IMR-90 (cell line): ENCODE data around the gene PODNL1. TPM values are rescaled to one million over a fixed set of nuclear protein-coding genes. Genes with fewer than 3 reads are reported as not detected.

Experiments used
- ATAC-seq: fragments of 200-7000 bp; cut with Tn5 transposase; 2 replicates; pipeline ENCODE4 v1.9.1; 2020; ENCODE audit warnings: low read depth, mild to moderate bottlenecking, moderate library complexity
- BruUV-seq: library from RNA; stranded (reverse); fragments of 400-500 nt; replicated peaks from 2 replicates; lab custom pipeline; 2021; lab: Mats Ljungman, UMichigan
- CTCF ChIA-PET: fragments of 300-600 bp; formaldehyde crosslinking; extraction: SDS; loops from one replicate; lab custom pipeline; 2021; ENCODE audit warnings: antibody characterized with exemption; lab: Yijun Ruan, JAX
- POLR2A ChIA-PET: fragments of 300-600 bp; sonication (Branson Sonifier 250); formaldehyde crosslinking; loops from one replicate; lab custom pipeline; 2022; ENCODE audit warnings: antibody characterized with exemption; ENCODE audit not compliant: unreplicated experiment; lab: Charles Lee
- DNase-seq: peaks from one replicate; pipeline ENCODE4 v3.0.0; 2013
- H2AFZ ChIP-seq: replicated peaks from 2 replicates; pipeline ENCODE3; 2013; ENCODE audit warnings: low read length, mild to moderate bottlenecking; ENCODE audit not compliant: poor library complexity
- H2AK5ac ChIP-seq: 2 replicates; pipeline ENCODE4 v1.6.1; 2013; ENCODE audit warnings: low read depth, low read length, inconsistent platforms
- H2AK9ac ChIP-seq: replicated peaks from 2 replicates; pipeline ENCODE3; 2013; ENCODE audit warnings: mild to moderate bottlenecking, low read depth, low read length, moderate library complexity; ENCODE audit not compliant: poor library complexity
- H2BK120ac ChIP-seq: 2 replicates; pipeline ENCODE4 v1.6.1; 2013; ENCODE audit warnings: low read depth, low read length, inconsistent platforms
- H2BK15ac ChIP-seq: 3 replicates; pipeline ENCODE4 v1.6.1; 2013; ENCODE audit warnings: low read depth, low read length, inconsistent platforms
- H2BK20ac ChIP-seq: 2 replicates; pipeline ENCODE4 v1.6.1; 2013; ENCODE audit warnings: low read depth, mild to moderate bottlenecking, inconsistent platforms, low read length, moderate library complexity
- H2BK5ac ChIP-seq: 2 replicates; pipeline ENCODE4 v1.6.1; 2013; ENCODE audit warnings: mild to moderate bottlenecking, low read depth, low read length, inconsistent platforms; ENCODE audit not compliant: poor library complexity, severe bottlenecking
- H3K14ac ChIP-seq: replicated peaks from 2 replicates; pipeline ENCODE4 v1.6.1; 2013; ENCODE audit warnings: low read depth, low read length, inconsistent platforms
- H3K18ac ChIP-seq: 2 replicates; pipeline ENCODE4 v1.6.1; 2013; ENCODE audit warnings: low read depth, low read length, control low read depth
- H3K23ac ChIP-seq: 2 replicates; pipeline ENCODE4 v1.6.1; 2013; ENCODE audit warnings: low read depth, low read length, inconsistent platforms
- H3K27ac ChIP-seq: 2 replicates; pipeline ENCODE4 v1.5.1; 2013; ENCODE audit warnings: mild to moderate bottlenecking, control low read depth, low read length; ENCODE audit not compliant: insufficient read depth
- H3K27me3 ChIP-seq: 2 replicates; pipeline ENCODE4 v1.6.1; 2013; ENCODE audit warnings: low read length; ENCODE audit not compliant: control insufficient read depth, insufficient read depth
- H3K36me3 ChIP-seq: 2 replicates; pipeline ENCODE4 v1.6.1; 2013; ENCODE audit warnings: low read length, mixed read lengths; ENCODE audit not compliant: control insufficient read depth, insufficient read depth
- H3K4ac ChIP-seq: 2 replicates; pipeline ENCODE4 v1.6.1; 2013; ENCODE audit warnings: low read depth, low read length, inconsistent platforms
- H3K4me1 ChIP-seq: 2 replicates; pipeline ENCODE4 v1.6.1; 2013; ENCODE audit warnings: low read length, mixed read lengths; ENCODE audit not compliant: control insufficient read depth, insufficient read depth
- H3K4me2 ChIP-seq: 2 replicates; pipeline ENCODE4 v1.6.1; 2013; ENCODE audit warnings: low read depth, mild to moderate bottlenecking, control low read depth, low read length, moderate library complexity
- H3K4me3 ChIP-seq: 2 replicates; pipeline ENCODE4 v1.5.1; 2013; ENCODE audit warnings: low read depth, mild to moderate bottlenecking, control low read depth, low read length, moderate library complexity; ENCODE audit not compliant: insufficient read depth
- H3K56ac ChIP-seq: 2 replicates; pipeline ENCODE4 v1.6.1; 2013; ENCODE audit warnings: low read length, inconsistent platforms; ENCODE audit not compliant: insufficient read depth; ENCODE audit errors: extremely low read depth
- H3K79me1 ChIP-seq, 2 experiments: 2 replicates each; pipeline ENCODE4 v1.6.1; 2013; ENCODE audit warnings: low read length in 2 of 2, inconsistent platforms in 1 of 2, low read depth in 1 of 2
- H3K9ac ChIP-seq: 2 replicates; pipeline ENCODE4 v1.6.1; 2013; ENCODE audit warnings: low read depth, low read length, control low read depth
- H3K9me1 ChIP-seq: 2 replicates; pipeline ENCODE4 v1.6.1; 2013; ENCODE audit warnings: low read length, inconsistent platforms; ENCODE audit not compliant: insufficient read depth
- H3K9me3 ChIP-seq: 2 replicates; pipeline ENCODE4 v1.6.1; 2013; ENCODE audit warnings: low read length; ENCODE audit not compliant: control insufficient read depth, insufficient read depth
- H4K20me1 ChIP-seq: 2 replicates; pipeline ENCODE4 v1.6.1; 2013; ENCODE audit warnings: low read length, inconsistent platforms; ENCODE audit not compliant: insufficient read depth
- H4K5ac ChIP-seq: 2 replicates; pipeline ENCODE4 v1.6.1; 2013; ENCODE audit warnings: mild to moderate bottlenecking, low read depth, low read length, control low read depth
- H4K8ac ChIP-seq, 2 experiments: 2 replicates each; pipeline ENCODE4 v1.6.1; 2013; ENCODE audit warnings: low read depth in 2 of 2, low read length in 2 of 2, control low read depth in 1 of 2, inconsistent platforms in 1 of 2
- H4K91ac ChIP-seq: 2 replicates; pipeline ENCODE4 v1.6.1; 2013; ENCODE audit warnings: low read depth, low read length, inconsistent platforms; ENCODE audit not compliant: insufficient read depth
- CHD1 ChIP-seq: IDR thresholded peaks from 2 replicates; pipeline ENCODE4 v1.6.1; 2012; ENCODE audit warnings: low read depth, low read length, improper control_type of control experiment
- CTCF ChIP-seq: conservative IDR thresholded peaks from 2 replicates; pipeline ENCODE4 v1.5.1; 2012; ENCODE audit warnings: mild to moderate bottlenecking, low read depth, low read length, improper control_type of control experiment
- MAFK ChIP-seq: IDR thresholded peaks from 2 replicates; pipeline ENCODE4 v1.6.1; 2012; ENCODE audit warnings: low read depth, low read length, improper control_type of control experiment
- MAZ ChIP-seq: IDR thresholded peaks from 2 replicates; pipeline ENCODE4 v1.6.1; 2012; ENCODE audit warnings: low read depth, mild to moderate bottlenecking, low read length, improper control_type of control experiment, moderate library complexity, borderline replicate concordance
- MXI1 ChIP-seq: IDR thresholded peaks from 2 replicates; pipeline ENCODE4 v1.6.1; 2012; ENCODE audit warnings: low read depth, mild to moderate bottlenecking, low read length, moderate library complexity, borderline replicate concordance
- NFE2L2 ChIP-seq: fragments of 150-350 bp; IDR thresholded peaks from 2 replicates; pipeline ENCODE4 v1.6.1; 2016; ENCODE audit warnings: low read depth, mild to moderate bottlenecking, low read length
- RCOR1 ChIP-seq: IDR thresholded peaks from 2 replicates; pipeline ENCODE4 v1.6.1; 2012; ENCODE audit warnings: mild to moderate bottlenecking, low read length, improper control_type of control experiment; ENCODE audit not compliant: insufficient replicate concordance
- RFX5 ChIP-seq: IDR thresholded peaks from 2 replicates; pipeline ENCODE4 v1.8.0; 2012; ENCODE audit warnings: low read depth, mild to moderate bottlenecking, low read length, moderate library complexity
- WGBS, 2 experiments: methylation state at CpG; one replicate each; pipeline versions ENCODE4 v1.1.5 to v1.1.7; 2013; ENCODE audit warnings: missing lambda C conversion rate in 2 of 2; ENCODE audit not compliant: insufficient read length in 1 of 2; ENCODE audit errors: extremely low coverage in 2 of 2; 5-methylcytosine and 5-hydroxymethylcytosine counted together
- dilution Hi-C: fragments of 300-500 bp; cut with HindIII; formaldehyde crosslinking; loops from one replicate; pipeline ENCODE4 v1.14.3; 2018; ENCODE audit warnings: low sequenced_read_pairs; ENCODE audit not compliant: unreplicated experiment
- in situ Hi-C: fragments of 300-500 bp; cut with MboI; formaldehyde crosslinking; loops from 3 replicates; pipeline ENCODE4 v1.14.3; 2019; ENCODE audit warnings: low sequenced_read_pairs, inconsistent platforms, mixed read lengths
- intact Hi-C: fragments of 100-400 bp; cut with micrococcal nuclease; formaldehyde crosslinking; loops from 2 replicates; pipeline ENCODE4 v1.10.0; 2022
- polyA plus RNA-seq, 3 experiments: library from polyadenylated mRNA; depleted of rRNA; stranded (reverse); fragments of >200 nt; gene quantifications; 2 replicates each; pipeline ENCODE4 v1.2.3, GENCODE V29; 2012; ENCODE audit warnings: low replicate concordance in 1 of 3
- total RNA-seq: library from RNA; depleted of rRNA; stranded (reverse); fragments of >200 nt; gene quantifications from 2 replicates; pipeline ENCODE4 v1.2.3, GENCODE V29; 2012

The PODNL1 gene
- total and polyA plus RNA-seq, 2 of the 4 experiments (the other 2 are of a cell fraction): under 0.01 to 2.4 TPM

GRCh38 chr19:13896227-13896626, 42.0 kb downstream of the PODNL1 start:
- ATAC-seq (no peak), DNase-seq (no peak)
- WGBS, 2 experiments: no CpG with 5 or more reads among the region's 2 CpGs
- Histone ChIP-seq H4K91ac (no peak overlapping the region), H4K8ac (no peak overlapping the region), H3K4ac (no peak overlapping the region), H3K14ac (no peak overlapping the region), H3K23ac (no peak overlapping the region), H3K79me1 (no peaks in the 10 kb centered on the region), H3K4me3 (no peak overlapping the region), H3K18ac (no peak overlapping the region), H4K20me1 (peaks cover 3% of the 10 kb centered on the region; the same call in 1 of the 2 replicates), H3K27ac (no peak overlapping the region), H3K36me3 (no peaks in the 10 kb centered on the region), H2BK15ac (no peak overlapping the region), H3K56ac (no peak overlapping the region), H3K9me3 (no peaks in the 10 kb centered on the region), H3K27me3 (peaks cover 3% of the 10 kb centered on the region; the same call in 1 of the 2 replicates), H2BK5ac (no peak overlapping the region), H2AFZ (no peak overlapping the region), H2AK9ac (no peak overlapping the region), H3K9ac (no peak overlapping the region), H4K5ac (no peak overlapping the region), H3K4me2 (no peak overlapping the region), H3K9me1 (0 out of 2 replicates have a peak, but pooled peaks cover 2% of the 10 kb centered on the region), H2BK20ac (no peak overlapping the region), H2BK120ac (no peak overlapping the region), H2AK5ac (no peak overlapping the region), H3K4me1 (peaks cover 3% of the 10 kb centered on the region)
- ChIA-PET CTCF (no interaction called here), POLR2A (no interaction called here)
- BruUV-seq: no TSS peak
- intact Hi-C loops: no loop called here
- TF ChIP-seq MAFK (no peak), CHD1 (no peak), CTCF (no peak), RFX5 (no peak), MXI1 (no peak), RCOR1 (no peak), MAZ (no peak), NFE2L2 (no peak)
- in situ Hi-C loops: loop anchor here (25.0 kb wide), 1 partner anchor 441 kb away; no protein-coding TSS in a partner anchor
- dilution Hi-C loops: no loop called here
